KMS-11 (cell line): Measurements from ENCODE around the gene CBS.
"Not testable (repeated sequence)": the region's sequence is repeated elsewhere in the genome, so short reads cannot be mapped to it uniquely, and the experiment has no call there.

ENCODE experiments used
- H2AFZ ChIP-seq: fragments of 200-600 bp; sonication (generic); 2 replicates; pipeline ENCODE4 v1.6.1; 2016; ENCODE audit warnings: antibody characterized with exemption, mixed run types, low read depth
- H3K27ac ChIP-seq: fragments of 200-600 bp; sonication (generic); 2 replicates; pipeline ENCODE4 v1.6.1; 2016; ENCODE audit warnings: mild to moderate bottlenecking, mixed run types
- H3K27me3 ChIP-seq: fragments of 200-600 bp; sonication (generic); 2 replicates; pipeline ENCODE4 v1.6.1; 2017; ENCODE audit warnings: mild to moderate bottlenecking, low read depth, mixed run types, moderate library complexity; ENCODE audit not compliant: insufficient read depth
- H3K36me3 ChIP-seq: fragments of 200-600 bp; sonication (generic); 2 replicates; pipeline ENCODE4 v1.6.1; 2017; ENCODE audit warnings: mild to moderate bottlenecking, mixed run types; ENCODE audit not compliant: insufficient read depth
- H3K4me1 ChIP-seq: fragments of 200-600 bp; sonication (generic); 2 replicates; pipeline ENCODE4 v1.6.1; 2016; ENCODE audit warnings: mild to moderate bottlenecking, low read depth, mixed run types; ENCODE audit not compliant: poor library complexity, severe bottlenecking
- H3K4me2 ChIP-seq: fragments of 200-600 bp; sonication (generic); 2 replicates; pipeline ENCODE4 v1.7.0; 2016; ENCODE audit warnings: mild to moderate bottlenecking, mixed run types
- H3K4me3 ChIP-seq: fragments of 200-600 bp; sonication (generic); IDR thresholded peaks from 2 replicates; pipeline ENCODE4 v1.6.1; 2017; ENCODE audit warnings: low read depth, low read length, mixed read lengths; ENCODE audit not compliant: insufficient read depth
- H3K79me2 ChIP-seq: fragments of 200-600 bp; sonication (generic); 2 replicates; pipeline ENCODE4 v1.6.1; 2016; ENCODE audit warnings: low read depth, mixed run types; ENCODE audit not compliant: insufficient read depth
- H3K9ac ChIP-seq: fragments of 200-600 bp; sonication (generic); 2 replicates; pipeline ENCODE4 v1.6.1; 2016; ENCODE audit warnings: mild to moderate bottlenecking, mixed run types
- H4K20me1 ChIP-seq: fragments of 200-600 bp; sonication (generic); 2 replicates; pipeline ENCODE4 v1.6.1; 2016; ENCODE audit warnings: mild to moderate bottlenecking, mixed run types; ENCODE audit not compliant: insufficient read depth

CBS gene

GRCh38 chr21:43068065-43068464 lies 7.6 kb downstream of the CBS start:
- not testable (repeated sequence) for H3K4me3 ChIP-seq, H3K27me3 ChIP-seq, H2AFZ ChIP-seq, H3K4me1 ChIP-seq, H4K20me1 ChIP-seq, H3K9ac ChIP-seq, H3K79me2 ChIP-seq, H3K27ac ChIP-seq, H3K4me2 ChIP-seq, H3K36me3 ChIP-seq

GRCh38 chr21:43066690-43067089 lies 8.9 kb downstream of the CBS start:
- H3K27me3 ChIP-seq, H3K27ac ChIP-seq, H3K4me2 ChIP-seq, H3K9ac ChIP-seq, H3K4me1 ChIP-seq, H4K20me1 ChIP-seq, H3K4me3 ChIP-seq, H3K36me3 ChIP-seq, H2AFZ ChIP-seq, H3K79me2 ChIP-seq: not testable (repeated sequence)

DNA sequence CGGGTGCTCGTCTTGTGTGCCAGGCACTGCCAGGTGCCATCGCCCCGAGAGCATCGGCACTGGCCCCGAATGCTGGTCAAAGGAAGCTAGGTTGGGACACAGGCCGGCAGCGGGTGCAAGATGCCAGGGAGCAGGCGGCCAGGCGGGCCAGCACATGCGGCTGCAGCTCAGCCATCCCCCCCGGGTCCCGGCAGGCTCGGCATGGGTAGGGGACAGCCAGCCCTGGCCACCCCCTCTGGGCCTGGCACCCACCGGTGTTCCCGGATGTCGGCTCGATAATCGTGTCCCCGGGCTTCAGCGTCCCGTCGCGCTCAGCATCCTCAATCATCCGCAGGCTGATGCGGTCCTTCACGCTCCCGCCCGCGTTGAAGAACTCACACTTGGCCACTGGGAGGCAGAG lies 9.6 kb downstream of the CBS start:
- not testable (repeated sequence) for H3K4me1 ChIP-seq, H4K20me1 ChIP-seq, H3K27ac ChIP-seq, H2AFZ ChIP-seq, H3K36me3 ChIP-seq, H3K79me2 ChIP-seq, H3K27me3 ChIP-seq, H3K4me3 ChIP-seq, H3K9ac ChIP-seq, H3K4me2 ChIP-seq

- not testable (repeated sequence) for H3K4me3 ChIP-seq, H3K4me1 ChIP-seq, H2AFZ ChIP-seq, H3K4me2 ChIP-seq, H3K27me3 ChIP-seq, H3K79me2 ChIP-seq, H3K9ac ChIP-seq, H3K27ac ChIP-seq, H3K36me3 ChIP-seq, H4K20me1 ChIP-seq
Measured at GRCh38 chr21:43064265-43064917, 11.2 kb downstream of the CBS start.

GRCh38 chr21:43062955-43063664 lies 12.5 kb downstream of the CBS start:
- H2AFZ ChIP-seq, H3K9ac ChIP-seq, H4K20me1 ChIP-seq, H3K4me2 ChIP-seq, H3K36me3 ChIP-seq, H3K4me3 ChIP-seq, H3K79me2 ChIP-seq, H3K4me1 ChIP-seq, H3K27me3 ChIP-seq, H3K27ac ChIP-seq: not testable (repeated sequence)

DNA sequence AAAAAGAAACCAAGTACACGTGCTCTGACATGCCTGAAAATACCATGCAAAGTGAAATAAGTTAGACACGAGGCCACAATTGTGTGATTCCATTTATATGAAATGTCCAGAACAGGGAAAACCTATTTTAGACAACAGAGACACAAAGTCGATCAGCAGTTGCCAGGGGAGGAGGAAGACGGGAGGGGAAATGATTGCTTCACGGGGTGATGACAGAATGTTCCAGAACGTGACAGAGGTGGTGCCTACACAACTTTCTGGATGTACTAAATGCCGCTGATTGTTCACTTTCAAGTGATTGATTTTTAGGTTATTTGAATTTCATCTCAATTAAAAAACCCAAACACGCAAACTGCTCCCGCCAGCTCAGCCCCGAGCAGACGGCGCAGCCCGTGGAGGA lies 22.5 kb downstream of the CBS start:
- not testable (repeated sequence) for H3K27ac ChIP-seq, H2AFZ ChIP-seq, H3K79me2 ChIP-seq, H3K4me3 ChIP-seq, H4K20me1 ChIP-seq, H3K27me3 ChIP-seq, H3K4me2 ChIP-seq, H3K4me1 ChIP-seq, H3K36me3 ChIP-seq, H3K9ac ChIP-seq

DNA sequence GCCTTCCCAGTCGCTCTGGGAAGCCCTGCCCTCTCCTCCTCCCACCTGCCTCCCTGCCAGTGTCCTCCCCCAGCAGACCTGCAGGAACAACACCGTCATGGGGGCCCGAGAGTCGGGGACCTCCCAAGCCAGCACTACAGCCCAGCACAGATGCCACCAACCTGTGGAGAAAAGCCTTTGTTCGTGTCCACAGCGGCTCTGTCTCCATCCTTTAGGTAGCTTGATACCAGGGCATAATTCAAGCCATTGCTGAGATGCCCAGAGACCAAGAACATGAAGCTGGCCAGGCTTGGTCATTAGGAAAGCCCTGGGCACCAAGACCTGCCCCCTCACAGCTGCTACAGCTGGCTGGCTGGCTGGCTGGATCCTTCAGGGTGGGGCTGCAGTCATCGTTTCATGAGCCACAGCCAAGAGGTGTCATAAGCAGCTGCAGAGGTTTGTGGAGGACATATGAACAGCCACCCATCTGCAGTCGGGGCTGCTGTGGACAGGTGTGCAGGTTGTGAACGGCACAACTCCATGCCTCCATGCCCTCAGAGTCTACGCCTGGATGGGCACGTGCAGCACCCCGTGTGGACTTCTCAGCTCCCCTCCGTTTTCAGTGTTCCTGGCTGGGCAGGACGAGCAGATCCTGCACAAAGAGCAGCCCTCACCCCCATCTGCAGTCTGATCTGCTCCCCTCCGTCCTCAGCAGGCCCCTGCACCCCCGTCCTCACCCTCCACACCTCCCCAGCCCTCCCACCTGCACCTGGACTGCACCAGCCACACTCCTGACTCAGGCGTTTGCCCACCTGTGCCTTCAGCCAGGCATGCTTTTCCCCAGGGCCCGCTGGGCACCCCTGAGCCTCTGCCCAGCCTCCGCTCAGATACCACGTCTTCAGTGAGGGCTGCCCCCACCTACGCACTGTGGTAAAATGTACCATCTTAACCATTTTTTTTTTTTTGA lies 29.5 kb downstream of the CBS start:
- H3K27me3 ChIP-seq, H3K4me3 ChIP-seq, H3K4me1 ChIP-seq, H3K27ac ChIP-seq, H3K9ac ChIP-seq, H2AFZ ChIP-seq, H3K36me3 ChIP-seq, H4K20me1 ChIP-seq, H3K4me2 ChIP-seq, H3K79me2 ChIP-seq: not testable (repeated sequence)

- H4K20me1 ChIP-seq, H3K9ac ChIP-seq, H3K4me3 ChIP-seq, H3K4me2 ChIP-seq, H3K27me3 ChIP-seq, H2AFZ ChIP-seq, H3K36me3 ChIP-seq, H3K27ac ChIP-seq, H3K79me2 ChIP-seq: not testable (repeated sequence)
- H3K4me1 ChIP-seq: peaks cover 12% of the 10 kb centered on the region
Measured at GRCh38 chr21:43045165-43045875, 30.3 kb downstream of the CBS start.

DNA sequence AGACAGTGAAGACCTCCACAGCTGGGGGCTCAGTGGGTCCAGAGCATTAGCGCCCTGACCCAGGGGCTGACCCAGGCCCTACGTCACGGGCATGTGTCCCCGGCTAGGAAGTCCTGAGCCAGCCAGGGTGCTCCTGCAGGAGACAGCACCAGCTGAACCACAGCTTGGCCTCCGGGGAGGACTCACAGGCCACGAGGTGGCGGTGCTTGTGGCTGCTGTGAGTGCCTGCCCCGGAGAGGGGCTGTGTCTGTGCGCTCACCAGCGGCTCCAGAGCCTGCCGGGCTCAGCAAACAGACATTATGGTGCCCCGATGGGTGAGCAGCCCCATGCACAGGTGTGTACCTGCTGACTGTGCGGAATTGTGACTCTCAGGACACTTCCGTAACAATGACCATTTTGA lies 31.1 kb downstream of the CBS start:
- not testable (repeated sequence) for H4K20me1 ChIP-seq, H3K79me2 ChIP-seq, H3K36me3 ChIP-seq, H3K27ac ChIP-seq, H2AFZ ChIP-seq, H3K4me3 ChIP-seq, H3K27me3 ChIP-seq, H3K4me2 ChIP-seq, H3K9ac ChIP-seq
- peaks cover 12% of the 10 kb centered on the region for H3K4me1 ChIP-seq
